HepG2 (cell line): ENCODE data around the gene VTN. TPM values are rescaled to one million over a fixed set of nuclear protein-coding genes. Genes with fewer than 3 reads are reported as not detected.

Experiments used
- ATAC-seq: fragments of 200-7000 bp; cut with Tn5 transposase; 3 replicates; pipeline ENCODE4 v1.9.1; 2020; ENCODE audit warnings: mild to moderate bottlenecking, moderate library complexity
- BruUV-seq: library from RNA; stranded (reverse); fragments of 400-500 nt; replicated peaks from 2 replicates; lab custom pipeline; 2021; lab: Mats Ljungman, UMichigan
- CTCF ChIA-PET: fragments of 300-600 bp; formaldehyde crosslinking; extraction: SDS; loops from one replicate; lab custom pipeline; 2021; ENCODE audit warnings: low total read pairs, inconsistent platforms, low intra/inter-chr PET ratio; lab: Yijun Ruan, JAX
- POLR2A ChIA-PET: fragments of 350-600 bp; sonication (Branson Sonifier 250); formaldehyde crosslinking; loops from one replicate; lab custom pipeline; 2020; ENCODE audit warnings: antibody characterized with exemption, inconsistent platforms; lab: Yijun Ruan, JAX
- DNase-seq: peaks from one replicate; pipeline ENCODE4 v3.0.0-alpha.2; 2015; ENCODE audit warnings: low spot score
- FAIRE-seq: peaks from 3 replicates; lab custom pipeline; 2011; peaks lifted over from hg19 to GRCh38; lab: Jason Lieb, UNC
- H2AFZ ChIP-seq: one replicate; pipeline ENCODE4 v1.6.1; 2011; ENCODE audit warnings: low read length, inconsistent platforms
- H3K27ac ChIP-seq: fragments of 300-600 bp; 3 replicates; pipeline ENCODE4 v1.8.0; 2011; ENCODE audit warnings: mixed run types, mild to moderate bottlenecking, mixed read lengths, low read length, inconsistent platforms; ENCODE audit not compliant: insufficient read depth; ENCODE audit errors: extremely low read length
- H3K27me3 ChIP-seq, 2 experiments: fragments of 200-600 bp in 1 of 2; 2 replicates in 1 of 2; 3 replicates in 1 of 2; pipeline versions ENCODE4 v1.6.0 to v1.8.0; 2011; ENCODE audit warnings: low read length in 2 of 2, mild to moderate bottlenecking in 2 of 2, moderate library complexity in 2 of 2, inconsistent platforms in 1 of 2; ENCODE audit not compliant: insufficient read depth in 2 of 2, control insufficient read depth in 1 of 2
- H3K36me3 ChIP-seq, 2 experiments: fragments of 200-600 bp in 1 of 2; replicated peaks in 1 of 2; 2 replicates in 1 of 2; 3 replicates in 1 of 2; pipeline versions ENCODE4 v1.5.1 to v1.8.0; 2011; ENCODE audit warnings: low read length in 2 of 2, inconsistent platforms in 1 of 2; ENCODE audit not compliant: insufficient read depth in 2 of 2, control insufficient read depth in 1 of 2
- H3K4me1 ChIP-seq: 2 replicates; pipeline ENCODE4 v1.5.1; 2012; ENCODE audit warnings: low read length, inconsistent platforms; ENCODE audit not compliant: insufficient read depth
- H3K4me2 ChIP-seq: 2 replicates; pipeline ENCODE4 v1.6.0; 2011; ENCODE audit warnings: low read depth, low read length, inconsistent platforms
- H3K4me3 ChIP-seq, 3 experiments: fragments of 200-600 bp in 1 of 3; sonication (generic), shearing (Covaris generic) in 1 of 3; replicated peaks in 1 of 3; 2 replicates each; pipeline ENCODE4 v1.5.1; 2011 to 2016; ENCODE audit warnings: low read length in 3 of 3, inconsistent platforms in 2 of 3, low read depth in 2 of 3, mild to moderate bottlenecking in 2 of 3, control low read depth in 1 of 3, mixed read lengths in 1 of 3; ENCODE audit not compliant: insufficient read depth in 1 of 3
- H3K79me2 ChIP-seq: one replicate; pipeline ENCODE4 v1.6.1; 2011; ENCODE audit warnings: low read length, inconsistent platforms; ENCODE audit not compliant: insufficient read depth
- H3K9ac ChIP-seq: 2 replicates; pipeline ENCODE4 v1.6.0; 2011; ENCODE audit warnings: mild to moderate bottlenecking, low read depth, low read length, inconsistent platforms; ENCODE audit not compliant: insufficient read depth
- H3K9me3 ChIP-seq: 2 replicates; pipeline ENCODE4 v1.5.1; 2012; ENCODE audit warnings: mild to moderate bottlenecking, low read length
- H4K20me1 ChIP-seq: 2 replicates; pipeline ENCODE4 v1.6.0; 2011; ENCODE audit warnings: inconsistent platforms, mild to moderate bottlenecking, low read length, moderate library complexity; ENCODE audit not compliant: insufficient read depth
- ELF3 ChIP-seq: IDR thresholded peaks from 2 replicates; pipeline ENCODE4 v1.6.1; 2016; ENCODE audit warnings: missing genetic modification reagents, missing compliant biosample characterization
- HOXA7 ChIP-seq: sonication (generic); formaldehyde crosslinking; IDR thresholded peaks from 2 replicates; pipeline ENCODE4 v1.8.1; 2022; ENCODE audit warnings: mild to moderate bottlenecking, missing genetic modification reagents, moderate library complexity
- KDM4B ChIP-seq: sonication (generic); formaldehyde crosslinking; IDR thresholded peaks from 2 replicates; pipeline ENCODE4 v1.4.0; 2020; ENCODE audit warnings: missing genetic modification reagents
- MEIS1 ChIP-seq: sonication (generic); formaldehyde crosslinking; IDR thresholded peaks from 2 replicates; pipeline ENCODE4 v1.9.0; 2021; ENCODE audit warnings: mild to moderate bottlenecking, missing genetic modification reagents, moderate library complexity, borderline replicate concordance
- POLR2A ChIP-seq, 2 experiments: IDR thresholded peaks; 2 replicates each; pipeline ENCODE4 v1.6.1; 2011; ENCODE audit warnings: low read depth in 2 of 2, low read length in 2 of 2, mild to moderate bottlenecking in 1 of 2, moderate library complexity in 1 of 2; ENCODE audit not compliant: insufficient read depth in 1 of 2
- RBFOX2 ChIP-seq: fragments of 200-400 bp; formaldehyde crosslinking; IDR thresholded peaks from 2 replicates; pipeline ENCODE4 v1.6.1; 2017; ENCODE audit warnings: low read depth, mild to moderate bottlenecking, low read length
- RBM22 ChIP-seq: fragments of 200-400 bp; formaldehyde crosslinking; optimal IDR thresholded peaks from 2 replicates; pipeline ENCODE3; 2017; ENCODE audit warnings: mild to moderate bottlenecking, low read length, moderate library complexity
- RFXAP ChIP-seq: sonication (generic); formaldehyde crosslinking; IDR thresholded peaks from 2 replicates; pipeline ENCODE4 v1.4.0; 2020; ENCODE audit warnings: missing genetic modification reagents, borderline replicate concordance
- SAP130 ChIP-seq: IDR thresholded peaks from 2 replicates; pipeline ENCODE4 v1.6.1; 2016; ENCODE audit warnings: low read depth
- SMC3 ChIP-seq: IDR thresholded peaks from 2 replicates; pipeline ENCODE4 v1.6.1; 2011; ENCODE audit warnings: low read length, improper control_type of control experiment
- ZNF670 ChIP-seq: sonication (generic); formaldehyde crosslinking; IDR thresholded peaks from 2 replicates; pipeline ENCODE4 v1.8.0; 2022; ENCODE audit warnings: mild to moderate bottlenecking, missing genetic modification reagents, borderline replicate concordance
- ZSCAN25 ChIP-seq: sonication (generic); formaldehyde crosslinking; IDR thresholded peaks from 2 replicates; pipeline ENCODE4 v1.8.0; 2022; ENCODE audit warnings: mild to moderate bottlenecking, missing genetic modification reagents
- WGBS: methylation state at CpG from one replicate; pipeline ENCODE4 v1.1.6; 2017; ENCODE audit warnings: low lambda C conversion rate; 5-methylcytosine and 5-hydroxymethylcytosine counted together
- in situ Hi-C: cut with HindIII; loops from 2 replicates; pipeline ENCODE4 v1.10.0; 2017; ENCODE audit warnings: low pct_unique_long_range_greater_than_20kb; ENCODE audit not compliant: extremely low pct_ligation_motif_present
- intact Hi-C: fragments of 100-400 bp; cut with micrococcal nuclease; formaldehyde crosslinking; loops from one replicate; pipeline ENCODE4 v1.10.0; 2022; ENCODE audit not compliant: unreplicated experiment
- polyA plus RNA-seq, 8 experiments: library from polyadenylated mRNA; depleted of rRNA in 3 of 8; stranded (reverse) in 7 of 8; unstranded in 1 of 8; fragments of >200 nt; fragmentation: Illumina TruSeq in 4 of 8; extraction: Trizol in 4 of 8; gene quantifications; 2 replicates each; pipeline versions ENCODE4 v1.2.1 to v1.2.3, GENCODE V29; 2011 to 2016; ENCODE audit warnings: low read depth in 4 of 8, missing spikeins in 1 of 8, mixed read lengths in 1 of 8; ENCODE audit not compliant: insufficient read depth in 1 of 8
- total RNA-seq, 5 experiments: library from RNA; depleted of rRNA; stranded (reverse); fragments of >200 nt; fragmentation: Illumina TruSeq; extraction: Trizol; gene quantifications; 2 replicates each; pipeline ENCODE4 v1.2.3, GENCODE V29; 2016; ENCODE audit warnings: low read depth in 1 of 5
- TF ChIP-seq, protein P1 (sequence below): sonication (generic); formaldehyde crosslinking; IDR thresholded peaks from 2 replicates; pipeline ENCODE4 v1.4.0; 2020; ENCODE audit warnings: missing genetic modification reagents

The VTN gene
- total and polyA plus RNA-seq, 2 of the 13 experiments (the other 11 are each of a cell fraction or from before 2014, with no cell fraction given) = 108 to 131 TPM

DNA sequence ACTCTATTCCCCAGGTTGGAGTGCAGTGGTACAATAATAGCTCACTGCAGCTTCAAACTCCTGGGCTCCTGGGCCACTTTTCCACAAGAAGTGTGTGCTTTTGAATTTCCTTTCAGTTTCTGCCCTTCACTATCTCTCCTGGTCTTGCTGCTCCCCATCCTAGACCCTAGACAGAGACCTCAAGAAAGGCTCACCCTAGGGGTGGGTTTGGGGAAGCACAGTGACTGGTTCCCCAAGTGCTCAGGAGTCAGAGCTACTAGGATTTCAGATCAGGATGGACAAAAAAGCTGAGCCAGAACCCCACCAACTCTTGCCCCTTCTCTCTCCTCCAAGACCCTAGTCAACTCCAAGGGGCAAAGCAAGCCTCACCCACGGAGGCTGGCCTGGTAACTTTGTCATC, 3.5 kb downstream of the VTN start:
- Histone ChIP-seq H3K4me3 (no peak overlapping the region), H3K4me1 (peaks cover 52% of the 10 kb centered on the region), H3K9me3 (no peaks in the 10 kb centered on the region), H3K36me3 (peaks cover 5 to 18% of the 10 kb centered on the region in 2 experiments), H3K9ac (no peak overlapping the region), H3K27me3 (no peaks in the 10 kb centered on the region), H3K27ac (peak overlapping the region; percentile 92), H2AFZ (no peak overlapping the region), H4K20me1 (no peaks in the 10 kb centered on the region), H3K79me2 (peaks cover 7% of the 10 kb centered on the region), H3K4me2 (no peak overlapping the region)
- in situ Hi-C loops = no loop called here
- ATAC-seq = no peak
- 89% methylated on average over 1 of the region's 1 CpG for WGBS
- no peak for DNase-seq
- TF ChIP-seq ZSCAN25 (CRISPR knock-in tag) (no peak), ELF3 (CRISPR knock-in tag) (no peak), RFXAP (CRISPR knock-in tag) (no peak)
- no peak for FAIRE-seq
- BruUV-seq = no TSS peak
- CTCF ChIA-PET = no interaction called here
- POLR2A ChIA-PET = interaction anchor here (0.9 to 8.3 kb wide), 5 partner anchors 10 to 50 kb away, joined by 6 to 183 read pairs (median 63); partner anchors contain the start of genes IFT20, POLDIP2, SLC46A1 and TNFAIP1
- intact Hi-C loops = no loop called here

DNA sequence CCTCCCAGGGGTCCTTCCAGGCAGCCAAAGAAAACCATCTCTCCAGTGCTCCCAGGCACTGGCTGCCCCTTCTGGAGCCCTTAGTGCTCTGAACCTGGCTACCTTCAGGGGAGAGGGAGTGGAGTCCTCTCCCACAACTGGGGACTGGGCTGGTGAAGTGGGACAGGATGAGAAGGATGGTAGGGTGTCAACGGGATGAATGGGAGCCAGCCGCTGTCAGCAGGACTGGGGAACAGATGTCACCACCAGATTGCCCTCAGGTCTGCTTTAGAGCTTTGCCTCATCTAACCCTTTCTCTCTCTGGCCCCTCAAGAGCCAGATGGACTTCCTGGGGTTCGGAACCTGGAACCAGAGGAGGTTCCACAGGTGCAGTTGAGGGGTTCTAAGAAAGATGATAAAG, 4.6 kb downstream of the VTN start:
- ChIA-PET CTCF (no interaction called here), POLR2A (interaction anchor here (1.8 to 8.3 kb wide), 4 partner anchors 8 to 40 kb away, joined by 11 to 183 read pairs (median 92); partner anchors contain the start of genes IFT20, POLDIP2, SLC46A1 and TNFAIP1)
- DNase-seq = no peak
- H3K27me3 ChIP-seq = no peaks in the 10 kb centered on the region
- H3K4me2 ChIP-seq = no peak overlapping the region
- peaks cover 12 to 29% of the 10 kb centered on the region in 2 experiments for H3K36me3 ChIP-seq
- no peaks in the 10 kb centered on the region for H4K20me1 ChIP-seq
- peaks cover 43% of the 10 kb centered on the region for H3K4me1 ChIP-seq
- intact Hi-C loops = no loop called here
- H2AFZ ChIP-seq = no peak overlapping the region
- TF ChIP-seq SAP130 (CRISPR knock-in tag) (no peak), HOXA7 (CRISPR knock-in tag) (no peak), MEIS1 (CRISPR knock-in tag) (no peak), POLR2A (IDR thresholded peaks at IDR 0.05; ENCODE audit: insufficient read depth in 1 of 2, low read depth in 2 of 2, low read length in 2 of 2) (peak in 1 of 2 experiments; percentile 47; a peak in 1 of 4 replicates), RBFOX2 (peak; percentile 28; the same call in 1 of the 2 replicates), KDM4B (CRISPR knock-in tag) (no peak), RBM22 (peak; percentile 54), SMC3 (no peak), ZNF670 (CRISPR knock-in tag) (no peak)
- TF ChIP-seq, protein P1, sequence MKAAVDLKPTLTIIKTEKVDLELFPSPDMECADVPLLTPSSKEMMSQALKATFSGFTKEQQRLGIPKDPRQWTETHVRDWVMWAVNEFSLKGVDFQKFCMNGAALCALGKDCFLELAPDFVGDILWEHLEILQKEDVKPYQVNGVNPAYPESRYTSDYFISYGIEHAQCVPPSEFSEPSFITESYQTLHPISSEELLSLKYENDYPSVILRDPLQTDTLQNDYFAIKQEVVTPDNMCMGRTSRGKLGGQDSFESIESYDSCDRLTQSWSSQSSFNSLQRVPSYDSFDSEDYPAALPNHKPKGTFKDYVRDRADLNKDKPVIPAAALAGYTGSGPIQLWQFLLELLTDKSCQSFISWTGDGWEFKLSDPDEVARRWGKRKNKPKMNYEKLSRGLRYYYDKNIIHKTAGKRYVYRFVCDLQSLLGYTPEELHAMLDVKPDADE = no peak
- WGBS = 96% methylated on average over 3 of the region's 3 CpGs
- no peak overlapping the region for H3K9ac ChIP-seq
- in situ Hi-C loops = no loop called here
- no peaks in the 10 kb centered on the region for H3K9me3 ChIP-seq
- H3K79me2 ChIP-seq = peaks cover 7% of the 10 kb centered on the region
- H3K27ac ChIP-seq = no peak overlapping the region
- BruUV-seq = no TSS peak
- no peak overlapping the region for H3K4me3 ChIP-seq
- no peak for ATAC-seq
- FAIRE-seq = no peak
